GM19455 (cell line): ENCODE measurements around the gene G0S2.

Experiments
- ATAC-seq: cut with Tn5 transposase; IDR thresholded peaks from one replicate; pipeline ENCODE4 v1.9.1; 2021; ENCODE audit not compliant: unreplicated experiment

The G0S2 gene

GRCh38 chr1:209715314-209715713, 40.1 kb downstream of the G0S2 start:
- no peak for ATAC-seq

- ATAC-seq = no peak
Observed at GRCh38 chr1:209717818-209718217, 42.6 kb downstream of the G0S2 start.

- ATAC-seq = no peak
Observed at GRCh38 chr1:209720326-209720725, 45.1 kb downstream of the G0S2 start.

- no peak for ATAC-seq
Observed at GRCh38 chr1:209720826-209721225, 45.6 kb downstream of the G0S2 start.

GRCh38 chr1:209721323-209721722, 46.1 kb downstream of the G0S2 start:
- ATAC-seq = no peak

- no peak for ATAC-seq
Observed at GRCh38 chr1:209723265-209723664, 48.1 kb downstream of the G0S2 start.

GRCh38 chr1:209723756-209724693, 48.8 kb downstream of the G0S2 start:
- ATAC-seq = no peak
